Breast epithelium (tissue), 4 donors: ENCODE results near the gene GCM1. TPM values are rescaled to one million over a fixed set of nuclear protein-coding genes. Genes with fewer than 3 reads are reported as not detected.

Experiments used
- DNase-seq, 2 donors: peaks; one replicate each; pipeline ENCODE4 v3.0.0-alpha.2; 2019; ENCODE audit warnings: low spot score in 2 of 2
- H3K27ac ChIP-seq, 2 donors: fragments of 200-600 bp; sonication (generic) in 1 of 2; one replicate each; pipeline ENCODE4 v1.5.1; 2016 to 2019; ENCODE audit warnings: mild to moderate bottlenecking in 1 of 2
- H3K27me3 ChIP-seq, 2 donors: fragments of 200-600 bp; sonication (generic) in 1 of 2; one replicate each; pipeline versions ENCODE4 v1.5.1 to v1.6.0; 2017 to 2019; ENCODE audit warnings: control low read depth in 1 of 2, mild to moderate bottlenecking in 1 of 2
- H3K36me3 ChIP-seq: fragments of 200-600 bp; one replicate; pipeline ENCODE4 v1.5.1; 2019
- H3K4me1 ChIP-seq, 2 donors: fragments of 200-600 bp; sonication (generic); one replicate each; pipeline ENCODE4 v1.5.1; 2016 to 2019; ENCODE audit warnings: control low read depth in 1 of 2
- H3K4me3 ChIP-seq, 3 donors: fragments of 200-600 bp; sonication (generic); 1 replicate in 2 of 3; 2 replicates in 1 of 3; pipeline ENCODE4 v1.5.1; 2016 to 2019; ENCODE audit warnings: mild to moderate bottlenecking in 3 of 3, moderate library complexity in 2 of 3
- H3K9me3 ChIP-seq, 2 donors: fragments of 200-600 bp; sonication (generic) in 1 of 2; one replicate each; pipeline ENCODE4 v1.5.1; 2016 to 2019; ENCODE audit warnings: control low read depth in 1 of 2
- POLR2A ChIP-seq: fragments of 450-650 bp; IDR thresholded peaks from one replicate; pipeline ENCODE4 v1.6.1; 2016; ENCODE audit warnings: antibody characterized with exemption, mild to moderate bottlenecking, moderate library complexity
- POLR2AphosphoS5 ChIP-seq, 3 donors: sonication (generic); formaldehyde crosslinking; IDR thresholded peaks; one replicate each; pipeline ENCODE4 v1.6.1; 2017; ENCODE audit warnings: antibody characterized with exemption in 3 of 3
- intact Hi-C: fragments of 100-400 bp; cut with DNase I; formaldehyde crosslinking; loops from one replicate; pipeline ENCODE4 v1.15.1; 2023; ENCODE audit warnings: low total_unique reads
- total RNA-seq, 3 donors: library from RNA; depleted of rRNA; stranded (reverse); fragments of >200 nt; gene quantifications; one replicate each; pipeline ENCODE4 v1.1.0, GENCODE V29; 2016
- TF ChIP-seq, protein P1 (sequence below), 3 donors: fragments of 450-650 bp; IDR thresholded peaks; one replicate each; pipeline ENCODE4 v1.5.1; 2016 to 2017; ENCODE audit warnings: antibody characterized with exemption in 3 of 3, mild to moderate bottlenecking in 3 of 3, moderate library complexity in 3 of 3

GCM1 gene
- total RNA-seq, 3 donors from 2014 or later = 0.32 TPM; not detected in 2

DNA sequence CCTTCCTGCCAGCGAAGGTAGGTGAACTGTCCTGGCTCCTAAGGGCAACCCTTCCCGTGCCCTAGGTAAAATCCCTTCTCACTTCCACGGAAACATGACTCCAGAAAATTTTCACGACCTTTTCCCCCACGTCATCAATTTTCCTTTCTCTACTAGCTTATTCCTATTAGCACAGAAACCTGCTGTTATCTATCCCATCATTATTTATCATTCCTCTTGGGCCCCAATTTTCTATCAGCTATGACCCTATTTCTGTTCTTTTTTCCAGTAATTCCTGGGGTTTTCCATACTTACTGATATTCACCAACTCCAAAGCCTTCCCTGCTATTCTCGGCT is 23.8 kb upstream of the GCM1 start:
- DNase-seq = no peak
- Histone ChIP-seq H3K4me3 (no peak overlapping the region), H3K27me3 (no peaks in the 10 kb centered on the region), H3K27ac (no peak overlapping the region), H3K4me1 (no peaks in the 10 kb centered on the region), H3K36me3 (no peaks in the 10 kb centered on the region), H3K9me3 (no peaks in the 10 kb centered on the region)
- intact Hi-C loops = no loop called here
- no peak for TF ChIP-seq POLR2A
- no peak for TF ChIP-seq POLR2AphosphoS5 (IDR thresholded peaks at IDR 0.05)
- TF ChIP-seq, protein P1, sequence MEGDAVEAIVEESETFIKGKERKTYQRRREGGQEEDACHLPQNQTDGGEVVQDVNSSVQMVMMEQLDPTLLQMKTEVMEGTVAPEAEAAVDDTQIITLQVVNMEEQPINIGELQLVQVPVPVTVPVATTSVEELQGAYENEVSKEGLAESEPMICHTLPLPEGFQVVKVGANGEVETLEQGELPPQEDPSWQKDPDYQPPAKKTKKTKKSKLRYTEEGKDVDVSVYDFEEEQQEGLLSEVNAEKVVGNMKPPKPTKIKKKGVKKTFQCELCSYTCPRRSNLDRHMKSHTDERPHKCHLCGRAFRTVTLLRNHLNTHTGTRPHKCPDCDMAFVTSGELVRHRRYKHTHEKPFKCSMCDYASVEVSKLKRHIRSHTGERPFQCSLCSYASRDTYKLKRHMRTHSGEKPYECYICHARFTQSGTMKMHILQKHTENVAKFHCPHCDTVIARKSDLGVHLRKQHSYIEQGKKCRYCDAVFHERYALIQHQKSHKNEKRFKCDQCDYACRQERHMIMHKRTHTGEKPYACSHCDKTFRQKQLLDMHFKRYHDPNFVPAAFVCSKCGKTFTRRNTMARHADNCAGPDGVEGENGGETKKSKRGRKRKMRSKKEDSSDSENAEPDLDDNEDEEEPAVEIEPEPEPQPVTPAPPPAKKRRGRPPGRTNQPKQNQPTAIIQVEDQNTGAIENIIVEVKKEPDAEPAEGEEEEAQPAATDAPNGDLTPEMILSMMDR (IDR thresholded peaks at IDR 0.05) = no peak

DNA sequence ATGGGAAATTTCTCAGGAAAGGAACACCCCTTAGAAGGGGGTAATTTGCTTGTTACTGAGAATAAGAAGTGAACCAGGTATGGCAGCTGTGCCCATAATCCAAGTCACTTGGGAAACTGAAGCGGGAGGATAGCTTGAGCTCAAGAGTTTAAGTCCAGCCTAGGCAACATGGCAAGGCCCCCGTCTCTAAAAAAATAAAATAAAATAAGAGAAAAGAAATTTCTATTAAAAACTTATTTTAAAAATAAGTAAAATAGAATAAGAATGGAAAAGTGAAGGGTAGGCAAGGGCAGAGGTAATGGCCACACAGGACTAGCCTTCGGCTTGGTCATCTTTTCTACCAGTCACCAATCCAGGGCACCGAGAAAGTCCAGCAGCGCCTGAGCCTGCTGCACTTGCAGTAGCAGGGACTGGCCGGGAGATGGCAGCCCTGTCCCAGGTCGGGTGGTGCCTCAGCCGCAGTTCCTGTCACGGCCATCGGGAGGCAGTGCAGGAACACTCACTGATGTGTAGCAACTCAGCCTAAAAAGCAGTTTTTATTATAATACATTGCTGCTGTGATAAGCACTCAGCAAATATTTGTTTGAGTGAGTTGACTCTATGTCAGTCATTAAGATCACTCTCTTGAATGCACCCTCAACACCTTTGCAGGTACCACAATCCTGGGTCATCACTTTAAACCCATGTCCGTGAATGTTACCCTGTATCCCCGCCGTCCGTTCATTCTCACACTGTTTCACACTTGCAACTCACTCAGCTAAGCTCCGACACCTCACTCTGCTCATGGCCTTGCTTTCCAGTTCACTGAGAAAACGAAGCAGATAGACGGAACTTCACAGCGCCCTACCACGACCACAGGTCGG is 23.2 kb upstream of the GCM1 start:
- Histone ChIP-seq H3K4me1 (no peaks in the 10 kb centered on the region), H3K9me3 (no peaks in the 10 kb centered on the region), H3K36me3 (no peaks in the 10 kb centered on the region), H3K27me3 (no peaks in the 10 kb centered on the region), H3K27ac (no peak overlapping the region), H3K4me3 (no peak overlapping the region)
- intact Hi-C loops = no loop called here
- TF ChIP-seq, protein P1 (IDR thresholded peaks at IDR 0.05) = peak; percentile 100
- TF ChIP-seq POLR2AphosphoS5 (IDR thresholded peaks at IDR 0.05) = peak; percentile 36 to 49 (median 45)
- TF ChIP-seq POLR2A = no peak
- peak; percentile 87 to 93 for DNase-seq

DNA sequence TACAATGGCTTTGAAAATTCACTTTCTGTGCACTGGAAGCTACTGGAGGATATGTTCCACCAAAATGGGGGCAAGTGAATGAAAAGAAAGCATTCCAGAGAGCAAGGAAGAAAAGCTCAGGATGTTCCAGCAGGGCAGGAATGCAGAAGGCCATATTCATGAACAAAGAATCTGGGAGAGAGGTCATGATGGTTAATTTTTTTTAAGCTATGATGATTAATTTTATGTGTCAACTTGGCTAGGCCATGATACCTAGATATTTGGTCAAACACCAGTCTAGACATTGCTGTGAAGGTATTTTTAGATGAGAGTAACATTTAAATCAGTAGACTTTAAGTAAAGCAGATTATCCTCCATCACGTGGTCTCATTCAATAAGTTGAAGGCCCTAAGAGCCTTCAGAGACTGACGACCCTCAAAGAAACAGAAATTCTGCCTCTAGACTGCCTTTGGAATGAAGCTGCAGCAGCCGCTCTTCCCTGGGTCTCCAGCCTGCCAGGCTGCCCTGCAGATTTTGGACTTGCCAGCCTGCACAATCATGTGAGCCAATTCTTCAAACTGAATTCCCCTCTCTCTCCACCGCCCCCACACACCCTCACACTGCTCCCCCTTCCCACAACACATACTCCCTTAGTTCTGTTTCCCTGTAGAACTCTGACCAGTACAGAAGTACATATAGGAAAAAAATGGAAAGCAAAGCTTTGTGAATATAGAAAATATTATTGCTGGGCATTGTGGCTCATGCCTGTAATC is 20.1 kb upstream of the GCM1 start:
- no peaks in the 10 kb centered on the region for H3K27me3 ChIP-seq
- no peaks in the 10 kb centered on the region for H3K9me3 ChIP-seq
- no peak overlapping the region for H3K27ac ChIP-seq
- H3K36me3 ChIP-seq = no peaks in the 10 kb centered on the region
- intact Hi-C loops = no loop called here
- no peaks in the 10 kb centered on the region for H3K4me1 ChIP-seq
- DNase-seq = no peak
- TF ChIP-seq POLR2A (no peak), POLR2AphosphoS5 (IDR thresholded peaks at IDR 0.05) (no peak)
- TF ChIP-seq, protein P1 (IDR thresholded peaks at IDR 0.05) = no peak
- no peak overlapping the region for H3K4me3 ChIP-seq

DNA sequence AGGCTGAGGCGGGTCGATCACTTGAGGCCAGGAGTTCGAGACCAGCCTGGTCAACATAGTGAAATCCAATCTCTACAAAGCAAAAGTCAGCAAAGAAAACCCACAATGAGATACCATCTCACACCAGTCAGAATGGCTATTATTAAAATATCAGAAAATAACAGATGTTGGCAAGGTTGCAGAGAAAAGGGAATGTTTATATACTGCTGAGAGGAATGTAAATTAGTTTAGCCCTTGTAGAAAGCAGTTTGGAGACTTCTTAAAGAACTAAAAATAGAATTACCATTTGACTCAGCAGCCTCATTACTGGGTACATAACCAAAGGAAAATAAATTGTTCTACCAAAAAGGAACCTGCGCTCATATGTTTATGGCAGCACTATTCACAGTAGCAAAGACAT is 16.7 kb upstream of the GCM1 start:
- Histone ChIP-seq H3K27me3 (no peaks in the 10 kb centered on the region), H3K4me3 (no peak overlapping the region), H3K9me3 (no peaks in the 10 kb centered on the region), H3K4me1 (no peaks in the 10 kb centered on the region), H3K27ac (no peak overlapping the region), H3K36me3 (no peaks in the 10 kb centered on the region)
- intact Hi-C loops = no loop called here
- DNase-seq = no peak
- TF ChIP-seq, protein P1 (IDR thresholded peaks at IDR 0.05) = no peak
- TF ChIP-seq POLR2A (no peak), POLR2AphosphoS5 (IDR thresholded peaks at IDR 0.05) (no peak)

DNA sequence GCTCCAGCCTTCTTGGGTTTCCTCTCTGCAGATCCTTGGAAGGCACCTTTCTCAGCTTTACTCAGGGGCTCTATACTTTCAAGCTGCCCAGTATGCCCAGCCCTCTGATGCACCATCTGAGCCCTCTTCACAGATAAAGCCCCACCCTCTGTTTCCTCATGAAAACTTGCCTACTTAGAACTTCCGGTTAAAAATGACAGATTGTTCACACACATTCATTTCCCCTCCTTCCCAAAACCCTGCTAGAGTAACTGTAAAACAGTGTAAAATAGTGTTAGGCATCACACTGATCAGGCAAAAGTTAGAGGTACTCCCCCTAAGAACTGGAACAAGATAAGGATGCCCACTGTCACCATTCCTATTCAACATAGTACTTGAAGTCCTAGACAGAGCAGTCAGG is 14.0 kb upstream of the GCM1 start:
- intact Hi-C loops = no loop called here
- H3K36me3 ChIP-seq = no peaks in the 10 kb centered on the region
- TF ChIP-seq, protein P1 (IDR thresholded peaks at IDR 0.05) = no peak
- TF ChIP-seq POLR2A (no peak), POLR2AphosphoS5 (IDR thresholded peaks at IDR 0.05) (no peak)
- no peak for DNase-seq
- H3K4me3 ChIP-seq = no peak overlapping the region
- H3K4me1 ChIP-seq = no peaks in the 10 kb centered on the region
- no peaks in the 10 kb centered on the region for H3K27me3 ChIP-seq
- H3K9me3 ChIP-seq = no peaks in the 10 kb centered on the region
- H3K27ac ChIP-seq = no peak overlapping the region
